Upper lobe of left lung (tissue), 6 donors: ENCODE data around the gene LRIG2. TPM values are rescaled to one million over a fixed set of nuclear protein-coding genes. Genes with fewer than 3 reads are reported as not detected.
A peak's percentile ranks its signal among the peaks of the same experiment; 100 is the strongest.
"Not testable (repeated sequence)": the region's sequence is repeated elsewhere in the genome, so short reads cannot be mapped to it uniquely, and the experiment has no call there.

Experiments
- ATAC-seq, 2 donors: fragments of 200-7000 bp; cut with Tn5 transposase; one replicate each; pipeline ENCODE4 v1.9.1; 2022; ENCODE audit warnings: mild to moderate bottlenecking in 2 of 2, moderate library complexity in 2 of 2; ENCODE audit not compliant: low FRiP score in 2 of 2
- DNase-seq, 2 donors: peaks; one replicate each; pipeline ENCODE4 v3.0.0-alpha.2; 2019 to 2020
- H3K27ac ChIP-seq, 4 donors: fragments of 200-600 bp; sonication (generic); one replicate each; pipeline ENCODE4 v1.5.1; 2016 to 2019
- H3K27me3 ChIP-seq, 4 donors: fragments of 200-600 bp; sonication (generic); one replicate each; pipeline ENCODE4 v1.5.1; 2017 to 2019
- H3K36me3 ChIP-seq, 4 donors: fragments of 200-600 bp; sonication (generic); one replicate each; pipeline ENCODE4 v1.5.1; 2016 to 2019
- H3K4me1 ChIP-seq, 4 donors: fragments of 200-600 bp; sonication (generic); one replicate each; pipeline ENCODE4 v1.5.1; 2018 to 2019
- H3K4me3 ChIP-seq, 4 donors: fragments of 200-600 bp; sonication (generic); one replicate each; pipeline ENCODE4 v1.5.1; 2017 to 2019; ENCODE audit warnings: mild to moderate bottlenecking in 2 of 4, moderate library complexity in 1 of 4
- H3K9me3 ChIP-seq, 4 donors: fragments of 200-600 bp; sonication (generic); one replicate each; pipeline ENCODE4 v1.5.1; 2018 to 2019
- CTCF ChIP-seq, 6 experiments: fragments of 450-650 bp in 4 of 6; fragments of 200-600 bp in 2 of 6; sonication (generic) in 2 of 6; IDR thresholded peaks; one replicate each; pipeline ENCODE4 v1.5.1; 2016 to 2019; ENCODE audit warnings: antibody characterized with exemption in 6 of 6
- EP300 ChIP-seq, 4 donors: sonication (generic); formaldehyde crosslinking; IDR thresholded peaks; one replicate each; pipeline ENCODE4 v1.5.1; 2017; ENCODE audit warnings: antibody characterized with exemption in 4 of 4, control low read depth in 2 of 4
- POLR2A ChIP-seq, 4 donors: fragments of 450-650 bp; IDR thresholded peaks; one replicate each; pipeline ENCODE4 v1.5.1; 2016 to 2017; ENCODE audit warnings: antibody characterized with exemption in 4 of 4, mild to moderate bottlenecking in 2 of 4
- POLR2AphosphoS5 ChIP-seq, 2 donors: sonication (generic); formaldehyde crosslinking; IDR thresholded peaks; one replicate each; pipeline ENCODE4 v1.5.1; 2017; ENCODE audit warnings: antibody characterized with exemption in 2 of 2
- WGBS, 2 donors: methylation state at CpG; one replicate each; pipeline ENCODE4 v1.1.5; 2017 to 2018; 5-methylcytosine and 5-hydroxymethylcytosine counted together
- total RNA-seq, 6 donors: library from RNA; depleted of rRNA in 4 of 6; stranded (reverse); fragments of >200 nt in 4 of 6; gene quantifications; one replicate each; pipeline versions ENCODE4 v1.1.0 to v1.2.1, GENCODE V29; 2016 to 2021
- donor health status: DM: no; HTN: no; CAD: no; lungs with moderate emphysema.
- donor health status: DM: no; HTN: yes; CAD: no; lungs with severe emphysema.

LRIG2 gene
- total RNA-seq, 6 donors from 2014 or later = 4.2 to 21.1 (median 11.8) TPM

- Histone ChIP-seq H3K27ac (no peak overlapping the region), H3K9me3 (peaks cover 0 to 7% (median 3%) of the 10 kb centered on the region in 4 donors), H3K4me1 (no peaks in the 10 kb centered on the region), H3K4me3 (no peak overlapping the region), H3K36me3 (no peaks in the 10 kb centered on the region), H3K27me3 (no peaks in the 10 kb centered on the region)
- DNase-seq = no peak
- WGBS, 2 donors = 90% methylated on average over 5 of the region's 5 CpGs
- no peak for TF ChIP-seq EP300 (IDR thresholded peaks at IDR 0.05)
- no peak for TF ChIP-seq CTCF (IDR thresholded peaks at IDR 0.05)
- TF ChIP-seq POLR2AphosphoS5 (IDR thresholded peaks at IDR 0.05) = no peak
- TF ChIP-seq POLR2A (IDR thresholded peaks at IDR 0.05) = no peak
- ATAC-seq = peak in 1 of 2 donors; percentile 12
Measured at GRCh38 chr1:113153116-113153803, 80.3 kb downstream of the LRIG2 start.

DNA sequence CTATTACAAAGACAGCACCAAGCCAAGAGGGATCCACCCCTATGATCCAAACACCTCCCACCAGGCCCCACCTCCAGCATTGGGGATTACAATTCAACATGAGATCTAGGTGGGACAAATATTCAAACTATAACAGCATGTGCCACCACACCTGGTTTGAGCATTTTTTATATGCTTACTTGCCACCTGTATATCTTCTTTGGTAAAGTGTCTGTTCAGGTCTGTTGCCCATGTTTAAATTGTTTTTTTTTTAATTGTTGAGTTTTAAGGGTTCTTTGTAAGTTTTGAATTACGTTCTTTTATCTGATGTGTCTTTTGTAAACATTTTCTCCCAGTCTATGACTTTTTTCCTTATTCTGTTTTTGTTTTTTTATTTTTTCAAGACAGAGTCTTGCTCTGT is 83.4 kb downstream of the LRIG2 start:
- no peak overlapping the region for H3K27ac ChIP-seq
- ATAC-seq (no peak), DNase-seq (no peak)
- no peak overlapping the region for H3K4me3 ChIP-seq
- H3K36me3 ChIP-seq = no peaks in the 10 kb centered on the region
- no peaks in the 10 kb centered on the region for H3K27me3 ChIP-seq
- no peak for TF ChIP-seq POLR2AphosphoS5 (IDR thresholded peaks at IDR 0.05)
- TF ChIP-seq EP300 (IDR thresholded peaks at IDR 0.05) = no peak
- no peak for TF ChIP-seq CTCF (IDR thresholded peaks at IDR 0.05)
- TF ChIP-seq POLR2A (IDR thresholded peaks at IDR 0.05) = no peak
- 88 to 91% methylated on average over 1 of the region's 1 CpG for WGBS, 2 donors
- no peaks in the 10 kb centered on the region for H3K4me1 ChIP-seq
- H3K9me3 ChIP-seq = peaks cover 0 to 7% (median 3%) of the 10 kb centered on the region in 4 donors

GRCh38 chr1:113158743-113159142 is 85.7 kb downstream of the LRIG2 start:
- H3K9me3 ChIP-seq, H3K27me3 ChIP-seq, DNase-seq, H3K4me1 ChIP-seq, H3K36me3 ChIP-seq, H3K27ac ChIP-seq, H3K4me3 ChIP-seq, ATAC-seq: not testable (repeated sequence)
- WGBS, 2 donors = 77 to 83% methylated on average over 6 of the region's 6 CpGs

DNA sequence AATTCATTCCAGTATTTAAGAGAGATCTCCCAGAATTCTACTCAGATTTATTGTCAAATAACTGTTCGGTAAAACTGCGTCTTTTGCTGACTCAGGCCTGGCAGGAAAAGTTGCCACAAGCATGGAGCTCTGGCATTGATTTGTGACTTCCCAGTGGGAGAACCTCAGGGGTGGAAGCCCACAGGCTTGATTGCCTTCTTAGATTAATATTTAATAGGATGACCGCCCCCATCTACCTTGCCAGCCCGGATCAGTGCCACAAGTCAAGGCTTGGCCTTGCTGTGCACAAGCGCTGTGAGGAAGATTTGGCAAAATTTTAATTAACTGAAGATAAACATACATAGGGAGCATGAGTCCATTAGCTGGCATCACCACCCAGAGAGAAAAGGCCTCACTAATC is 93.5 kb downstream of the LRIG2 start:
- Histone ChIP-seq H3K4me3 (no peak overlapping the region), H3K27me3 (no peaks in the 10 kb centered on the region), H3K36me3 (no peaks in the 10 kb centered on the region), H3K9me3 (no peaks in the 10 kb centered on the region), H3K27ac (no peak overlapping the region), H3K4me1 (no peaks in the 10 kb centered on the region)
- 88 to 96% methylated on average over 5 of the region's 5 CpGs for WGBS, 2 donors
- DNase-seq (no peak), ATAC-seq (no peak)
- no peak for TF ChIP-seq POLR2AphosphoS5 (IDR thresholded peaks at IDR 0.05)
- no peak for TF ChIP-seq CTCF (IDR thresholded peaks at IDR 0.05)
- no peak for TF ChIP-seq EP300 (IDR thresholded peaks at IDR 0.05)
- TF ChIP-seq POLR2A (IDR thresholded peaks at IDR 0.05) = no peak

- no peaks in the 10 kb centered on the region for H3K4me1 ChIP-seq
- no peak overlapping the region for H3K4me3 ChIP-seq
- ATAC-seq (no peak), DNase-seq (no peak)
- TF ChIP-seq POLR2A (IDR thresholded peaks at IDR 0.05) (no peak), CTCF (IDR thresholded peaks at IDR 0.05) (no peak), EP300 (IDR thresholded peaks at IDR 0.05) (no peak), POLR2AphosphoS5 (IDR thresholded peaks at IDR 0.05) (no peak)
- WGBS, 2 donors = 69 to 75% methylated on average over 10 of the region's 10 CpGs
- H3K27me3 ChIP-seq = no peaks in the 10 kb centered on the region
- peaks cover 0 to 11% (median 5%) of the 10 kb centered on the region in 4 donors for H3K9me3 ChIP-seq
- no peaks in the 10 kb centered on the region for H3K36me3 ChIP-seq
- no peak overlapping the region for H3K27ac ChIP-seq
Measured at GRCh38 chr1:113168946-113169345, 95.9 kb downstream of the LRIG2 start.
